Prostate gland (tissue), 2 donors: ENCODE results near the gene SLC25A17.

Experiments used
- POLR2AphosphoS5 ChIP-seq: sonication (generic); formaldehyde crosslinking; IDR thresholded peaks from one replicate; pipeline ENCODE4 v1.6.1; 2017; ENCODE audit warnings: antibody characterized with exemption
- TF ChIP-seq, protein P1 (sequence below), 4 experiments: fragments of 200-600 bp in 2 of 4; fragments of 450-650 bp in 2 of 4; sonication (generic) in 2 of 4; IDR thresholded peaks; 1 replicate in 3 of 4; 2 replicates in 1 of 4; pipeline ENCODE4 v1.5.1; 2016 to 2019; ENCODE audit warnings: antibody characterized with exemption in 4 of 4, mild to moderate bottlenecking in 2 of 4, moderate library complexity in 2 of 4

DNA sequence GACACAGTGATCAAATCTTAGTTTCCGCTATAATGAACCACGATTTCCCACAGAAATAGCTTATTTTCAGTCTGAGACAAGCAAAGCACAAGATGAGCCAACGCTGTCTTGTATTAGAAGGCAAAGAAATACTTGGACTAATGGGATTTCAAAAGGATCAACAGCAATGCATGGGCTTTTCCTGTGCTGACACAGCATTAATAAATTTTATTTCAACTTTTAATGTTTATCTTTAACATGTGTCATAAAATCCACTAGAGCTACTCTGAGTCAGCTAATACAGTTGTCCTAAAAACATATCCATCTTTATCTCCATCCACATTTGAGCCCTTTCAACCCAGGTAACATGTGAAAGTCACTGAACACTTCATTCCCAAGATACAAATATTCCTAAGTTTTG is 15.5 kb upstream of the SLC25A17 start:
- TF ChIP-seq, protein P1, sequence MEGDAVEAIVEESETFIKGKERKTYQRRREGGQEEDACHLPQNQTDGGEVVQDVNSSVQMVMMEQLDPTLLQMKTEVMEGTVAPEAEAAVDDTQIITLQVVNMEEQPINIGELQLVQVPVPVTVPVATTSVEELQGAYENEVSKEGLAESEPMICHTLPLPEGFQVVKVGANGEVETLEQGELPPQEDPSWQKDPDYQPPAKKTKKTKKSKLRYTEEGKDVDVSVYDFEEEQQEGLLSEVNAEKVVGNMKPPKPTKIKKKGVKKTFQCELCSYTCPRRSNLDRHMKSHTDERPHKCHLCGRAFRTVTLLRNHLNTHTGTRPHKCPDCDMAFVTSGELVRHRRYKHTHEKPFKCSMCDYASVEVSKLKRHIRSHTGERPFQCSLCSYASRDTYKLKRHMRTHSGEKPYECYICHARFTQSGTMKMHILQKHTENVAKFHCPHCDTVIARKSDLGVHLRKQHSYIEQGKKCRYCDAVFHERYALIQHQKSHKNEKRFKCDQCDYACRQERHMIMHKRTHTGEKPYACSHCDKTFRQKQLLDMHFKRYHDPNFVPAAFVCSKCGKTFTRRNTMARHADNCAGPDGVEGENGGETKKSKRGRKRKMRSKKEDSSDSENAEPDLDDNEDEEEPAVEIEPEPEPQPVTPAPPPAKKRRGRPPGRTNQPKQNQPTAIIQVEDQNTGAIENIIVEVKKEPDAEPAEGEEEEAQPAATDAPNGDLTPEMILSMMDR (IDR thresholded peaks at IDR 0.05): no peak
- TF ChIP-seq POLR2AphosphoS5: no peak
